Measurements from ENCODE around the gene TRIAP1. TPM values are rescaled to one million over a fixed set of nuclear protein-coding genes. Genes with fewer than 3 reads are reported as not detected.

TRIAP1 gene
- total and polyA plus RNA-seq, 2 donors (not counting 3 experiments of a cell fraction or from before 2014, with no cell fraction given), result 26.1 to 46.0 TPM

- peaks cover under 1% of the 10 kb centered on the region for H4K20me1 ChIP-seq (replicated peaks; ENCODE audit: control insufficient read depth, extremely low read depth, insufficient read depth, low read length)
- H3K9me1 ChIP-seq (replicated peaks; ENCODE audit: control insufficient read depth, extremely low read depth, insufficient read depth, low read length), result no peaks in the 10 kb centered on the region
- H3K4me2 ChIP-seq (ENCODE audit: insufficient read depth, low read length), result no peak overlapping the region
- DNase-seq (ENCODE audit: low read depth, low spot score), result no peak
- no peak overlapping the region for H2AFZ ChIP-seq (ENCODE audit: low read depth, low read length)
- H3K4me1 ChIP-seq (ENCODE audit: control insufficient read depth, extremely low read depth, insufficient read depth, low read length), result peaks cover 9% of the 10 kb centered on the region
- no TSS peak for BruUV-seq (replicated peaks)
- intact Hi-C loops (cut with micrococcal nuclease), result no loop called here
- dilution Hi-C loops (cut with MboI; ENCODE audit: extremely low pct_ligation_motif_present, low sequenced_read_pairs), result no loop called here
- no peak overlapping the region for H3K9ac ChIP-seq (replicated peaks; ENCODE audit: extremely low read depth, insufficient read depth, low read length)
- H3K27me3 ChIP-seq (ENCODE audit: control insufficient read depth in 2 of 2, insufficient read depth in 2 of 2, low read length in 2 of 2), result no peaks in the 10 kb centered on the region
- peaks cover 21% of the 10 kb centered on the region for H3K79me2 ChIP-seq (ENCODE audit: control insufficient read depth, insufficient read depth, low read length)
- no peak overlapping the region for H3K4me3 ChIP-seq (replicated peaks in 1 of 3; ENCODE audit: insufficient read depth in 1 of 3, low read depth in 1 of 3, low read length in 3 of 3)
- TF ChIP-seq, protein P1, sequence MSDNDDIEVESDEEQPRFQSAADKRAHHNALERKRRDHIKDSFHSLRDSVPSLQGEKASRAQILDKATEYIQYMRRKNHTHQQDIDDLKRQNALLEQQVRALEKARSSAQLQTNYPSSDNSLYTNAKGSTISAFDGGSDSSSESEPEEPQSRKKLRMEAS (IDR thresholded peaks at IDR 0.05; ENCODE audit: insufficient read depth, insufficient read length), result no peak
- TF ChIP-seq FOS (IDR thresholded peaks at IDR 0.05; ENCODE audit: borderline replicate concordance, insufficient read depth, low read length) (no peak), EZH2 (IDR thresholded peaks at IDR 0.05; ENCODE audit: borderline replicate concordance, low read depth, low read length, severe bottlenecking) (no peak), POLR2A (IDR thresholded peaks at IDR 0.05; ENCODE audit: low read depth, low read length) (no peak), POLR2AphosphoS5 (IDR thresholded peaks at IDR 0.05; ENCODE audit: insufficient read depth, low read depth, low read length) (no peak), MYC (IDR thresholded peaks at IDR 0.05; ENCODE audit: low read depth, low read length) (no peak), JUN (IDR thresholded peaks at IDR 0.05; ENCODE audit: borderline replicate concordance, insufficient read depth, insufficient read length, low read depth) (no peak), GATA2 (IDR thresholded peaks at IDR 0.05; ENCODE audit: insufficient read depth, insufficient read length, low read depth, low read length) (no peak)
- TF ChIP-seq, protein P2, sequence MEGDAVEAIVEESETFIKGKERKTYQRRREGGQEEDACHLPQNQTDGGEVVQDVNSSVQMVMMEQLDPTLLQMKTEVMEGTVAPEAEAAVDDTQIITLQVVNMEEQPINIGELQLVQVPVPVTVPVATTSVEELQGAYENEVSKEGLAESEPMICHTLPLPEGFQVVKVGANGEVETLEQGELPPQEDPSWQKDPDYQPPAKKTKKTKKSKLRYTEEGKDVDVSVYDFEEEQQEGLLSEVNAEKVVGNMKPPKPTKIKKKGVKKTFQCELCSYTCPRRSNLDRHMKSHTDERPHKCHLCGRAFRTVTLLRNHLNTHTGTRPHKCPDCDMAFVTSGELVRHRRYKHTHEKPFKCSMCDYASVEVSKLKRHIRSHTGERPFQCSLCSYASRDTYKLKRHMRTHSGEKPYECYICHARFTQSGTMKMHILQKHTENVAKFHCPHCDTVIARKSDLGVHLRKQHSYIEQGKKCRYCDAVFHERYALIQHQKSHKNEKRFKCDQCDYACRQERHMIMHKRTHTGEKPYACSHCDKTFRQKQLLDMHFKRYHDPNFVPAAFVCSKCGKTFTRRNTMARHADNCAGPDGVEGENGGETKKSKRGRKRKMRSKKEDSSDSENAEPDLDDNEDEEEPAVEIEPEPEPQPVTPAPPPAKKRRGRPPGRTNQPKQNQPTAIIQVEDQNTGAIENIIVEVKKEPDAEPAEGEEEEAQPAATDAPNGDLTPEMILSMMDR (IDR thresholded peaks at IDR 0.05; ENCODE audit: extremely low read depth in 1 of 2, insufficient read depth in 1 of 2, low read depth in 1 of 2, low read length in 2 of 2), result no peak
- ChIA-PET CTCF (interaction anchor here (0.8 to 1.4 kb wide), 2 partner anchors 16 to 24 kb away, joined by 3 read pairs; no protein-coding TSS in a partner anchor), POLR2A (no interaction called here)
- peak; percentile 21 for FAIRE-seq
- H3K36me3 ChIP-seq (ENCODE audit: control insufficient read depth in 2 of 2, extremely low read depth in 1 of 2, insufficient read depth in 2 of 2, low read length in 2 of 2), result no peaks in the 10 kb centered on the region
- H3K9me3 ChIP-seq (replicated peaks; ENCODE audit: control insufficient read depth, insufficient read depth, low read length), result no peaks in the 10 kb centered on the region
- no peak overlapping the region for H3K27ac ChIP-seq (ENCODE audit: insufficient read depth, low read depth, low read length)
These were observed 26.3 kb upstream of the TRIAP1 start for GRCh38 chr12:120472521-120472920.
